K562 (cell line): ENCODE data around the gene RHBDF2. TPM values are rescaled to one million over a fixed set of nuclear protein-coding genes. Genes with fewer than 3 reads are reported as not detected.

Experiments used
- CBFB ChIP-seq: sonication (generic); formaldehyde crosslinking; IDR thresholded peaks from 2 replicates; pipeline ENCODE4 v1.4.0; 2020; ENCODE audit warnings: mild to moderate bottlenecking, missing genetic modification reagents
- CBX1 ChIP-seq: sonication (generic); IDR thresholded peaks from 2 replicates; pipeline ENCODE4 v1.6.1; 2016; ENCODE audit warnings: antibody characterized with exemption, low read depth, mild to moderate bottlenecking
- CEBPZ ChIP-seq: fragments of 150-350 bp; IDR thresholded peaks from 2 replicates; pipeline ENCODE4 v1.6.1; 2014; ENCODE audit warnings: low read depth, mild to moderate bottlenecking, low read length, borderline replicate concordance
- CTCF ChIP-seq, 3 experiments: IDR thresholded peaks in 2 of 3; conservative IDR thresholded peaks in 1 of 3; 2 replicates each; pipeline ENCODE4 v1.5.1; 2011 to 2012; ENCODE audit warnings: low read length in 3 of 3, mild to moderate bottlenecking in 3 of 3, control low read depth in 2 of 3, improper control_type of control experiment in 1 of 3, inconsistent platforms in 1 of 3, low read depth in 1 of 3, mixed read lengths in 1 of 3, moderate library complexity in 1 of 3; ENCODE audit not compliant: insufficient read depth in 2 of 3
- ETV5 ChIP-seq: sonication (generic); formaldehyde crosslinking; IDR thresholded peaks from 2 replicates; pipeline ENCODE4 v1.4.0; 2020; ENCODE audit warnings: low read depth, mild to moderate bottlenecking, missing genetic modification reagents
- FIP1L1 ChIP-seq: fragments of 200-400 bp; formaldehyde crosslinking; IDR thresholded peaks from 2 replicates; pipeline ENCODE4 v1.6.1; 2018; ENCODE audit warnings: mild to moderate bottlenecking, low read depth, low read length; ENCODE audit not compliant: poor library complexity, severe bottlenecking
- RBM39 ChIP-seq: fragments of 200-400 bp; formaldehyde crosslinking; optimal IDR thresholded peaks from 2 replicates; pipeline ENCODE3; 2018; ENCODE audit warnings: low read depth, low read length
- RCOR1 ChIP-seq, 2 experiments: IDR thresholded peaks; 2 replicates each; pipeline ENCODE4 v1.6.1; 2012; ENCODE audit warnings: low read depth in 2 of 2, low read length in 2 of 2, borderline replicate concordance in 1 of 2, improper control_type of control experiment in 1 of 2
- SAFB2 ChIP-seq: fragments of 200-400 bp; formaldehyde crosslinking; IDR thresholded peaks from 2 replicates; pipeline ENCODE4 v1.6.1; 2018; ENCODE audit warnings: borderline replicate concordance, low read length, low read depth, moderate library complexity; ENCODE audit not compliant: severe bottlenecking
- SP2 ChIP-seq: IDR thresholded peaks from 2 replicates; pipeline ENCODE4 v1.6.1; 2011; ENCODE audit warnings: mild to moderate bottlenecking, low read depth, low read length, moderate library complexity; ENCODE audit not compliant: poor library complexity, severe bottlenecking; ENCODE audit errors: extremely low read depth
- ZBTB11 ChIP-seq, 3 experiments: fragments of 200-800 bp in 1 of 3; fragments of 250-450 bp in 1 of 3; fragments of 450-650 bp in 1 of 3; sonication (Bioruptor Pico) in 1 of 3; sonication (Bioruptor generic) in 1 of 3; formaldehyde crosslinking in 1 of 3; IDR thresholded peaks; 2 replicates each; pipeline versions ENCODE4 v1.6.1 to v1.8.0; 2016 to 2022; ENCODE audit warnings: mild to moderate bottlenecking in 2 of 3, missing genetic modification characterization in 2 of 3, missing compliant biosample characterization in 1 of 3, moderate library complexity in 1 of 3
- ZNF830 ChIP-seq: fragments of 250-450 bp; sonication (Bioruptor Pico); IDR thresholded peaks from 2 replicates; pipeline ENCODE4 v1.5.0; 2021; ENCODE audit warnings: mild to moderate bottlenecking
- polyA plus RNA-seq, 8 experiments: library from polyadenylated mRNA; depleted of rRNA in 4 of 8; stranded (reverse) in 5 of 8; unstranded in 3 of 8; fragments of >200 nt; fragmentation: Nextera tagmentation in 2 of 8; fragmentation: Illumina TruSeq in 1 of 8; extraction: Ambion mirVana in 2 of 8; extraction: Trizol in 1 of 8; gene quantifications; 2 replicates each; pipeline versions ENCODE4 v1.2.1 to v1.2.3, GENCODE V29; 2011 to 2014; ENCODE audit warnings: inconsistent platforms in 1 of 8, missing spikeins in 1 of 8
- total RNA-seq, 7 experiments: library from RNA; depleted of rRNA in 6 of 7; stranded (reverse); fragments of >200 nt in 6 of 7; fragmentation: Illumina TruSeq in 2 of 7; extraction: Trizol in 2 of 7; gene quantifications; 2 replicates each; pipeline versions ENCODE4 v1.2.1 to v1.2.3, GENCODE V29; 2011 to 2021; ENCODE audit warnings: low replicate concordance in 1 of 7
- TF ChIP-seq, protein P1 (sequence below): IDR thresholded peaks from 2 replicates; pipeline ENCODE4 v1.6.1; 2011; ENCODE audit not compliant: insufficient read length; ENCODE audit errors: extremely low read depth
- TF ChIP-seq, protein P2 (sequence below): fragments of 250-450 bp; sonication (Bioruptor Pico); IDR thresholded peaks from 2 replicates; pipeline ENCODE4 v1.4.0; 2020; ENCODE audit warnings: mild to moderate bottlenecking, moderate library complexity

Gene RHBDF2
- total and polyA plus RNA-seq, 9 of the 15 experiments (the other 6 are each of a cell fraction or from before 2014, with no cell fraction given) = 0.04 to 2.8 (median 1.1) TPM

DNA sequence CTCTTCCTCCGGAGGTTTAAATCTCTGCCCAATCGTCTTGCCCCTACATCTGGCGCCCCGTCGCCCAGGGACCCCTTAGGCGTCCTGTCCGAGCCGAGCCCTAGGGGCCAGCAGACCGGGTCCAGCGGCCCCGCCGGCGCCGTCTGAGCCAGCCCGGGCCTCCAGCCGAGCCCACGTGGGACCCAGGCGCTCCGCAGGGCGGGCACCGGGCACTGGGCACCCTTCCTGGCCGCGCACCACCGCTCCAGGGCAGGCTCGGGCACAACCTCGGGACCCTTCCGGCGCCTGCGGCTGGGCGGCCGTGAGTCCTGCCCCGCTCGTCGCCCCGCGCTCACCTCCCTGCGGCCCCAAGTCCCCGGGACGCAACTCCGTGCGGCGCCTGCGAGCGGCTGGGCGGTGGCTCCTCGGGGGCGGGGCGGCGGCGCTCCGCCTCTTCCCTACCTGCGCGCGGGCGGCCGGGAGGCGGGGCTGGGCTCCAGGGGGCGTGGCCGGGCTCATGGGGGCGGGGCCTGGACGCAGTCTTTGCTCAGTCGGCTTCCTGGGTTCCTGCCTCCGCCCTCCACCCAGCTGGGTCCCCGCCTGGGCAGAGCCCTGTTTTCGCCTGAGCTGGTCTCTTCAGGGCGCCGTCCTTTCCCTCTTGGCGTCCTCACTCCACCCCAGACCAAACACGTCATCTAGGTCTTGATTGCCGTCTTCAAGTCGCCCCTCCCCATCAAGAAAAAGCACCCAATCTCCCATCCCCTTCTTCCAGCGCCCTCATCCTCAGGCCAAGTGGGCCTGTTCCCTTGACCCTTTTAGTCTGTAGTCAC is at the start of gene RHBDF2 (continued):
- no peak for TF ChIP-seq CEBPZ
- TF ChIP-seq SAFB2 = no peak
- TF ChIP-seq RBM39 = no peak
- no peak for TF ChIP-seq SP2
- no peak for TF ChIP-seq CBFB (CRISPR knock-in tag)
- TF ChIP-seq RCOR1 (IDR thresholded peaks at IDR 0.05; ENCODE audit: borderline replicate concordance in 1 of 2, low read depth in 2 of 2, low read length in 2 of 2) = no peak
- TF ChIP-seq ETV5 (CRISPR knock-in tag) = no peak
- no peak for TF ChIP-seq ZNF830 (CRISPR knock-in tag)
- TF ChIP-seq FIP1L1 = peak; percentile 36
- TF ChIP-seq, protein P1, sequence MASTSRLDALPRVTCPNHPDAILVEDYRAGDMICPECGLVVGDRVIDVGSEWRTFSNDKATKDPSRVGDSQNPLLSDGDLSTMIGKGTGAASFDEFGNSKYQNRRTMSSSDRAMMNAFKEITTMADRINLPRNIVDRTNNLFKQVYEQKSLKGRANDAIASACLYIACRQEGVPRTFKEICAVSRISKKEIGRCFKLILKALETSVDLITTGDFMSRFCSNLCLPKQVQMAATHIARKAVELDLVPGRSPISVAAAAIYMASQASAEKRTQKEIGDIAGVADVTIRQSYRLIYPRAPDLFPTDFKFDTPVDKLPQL = no peak
- TF ChIP-seq, protein P2, sequence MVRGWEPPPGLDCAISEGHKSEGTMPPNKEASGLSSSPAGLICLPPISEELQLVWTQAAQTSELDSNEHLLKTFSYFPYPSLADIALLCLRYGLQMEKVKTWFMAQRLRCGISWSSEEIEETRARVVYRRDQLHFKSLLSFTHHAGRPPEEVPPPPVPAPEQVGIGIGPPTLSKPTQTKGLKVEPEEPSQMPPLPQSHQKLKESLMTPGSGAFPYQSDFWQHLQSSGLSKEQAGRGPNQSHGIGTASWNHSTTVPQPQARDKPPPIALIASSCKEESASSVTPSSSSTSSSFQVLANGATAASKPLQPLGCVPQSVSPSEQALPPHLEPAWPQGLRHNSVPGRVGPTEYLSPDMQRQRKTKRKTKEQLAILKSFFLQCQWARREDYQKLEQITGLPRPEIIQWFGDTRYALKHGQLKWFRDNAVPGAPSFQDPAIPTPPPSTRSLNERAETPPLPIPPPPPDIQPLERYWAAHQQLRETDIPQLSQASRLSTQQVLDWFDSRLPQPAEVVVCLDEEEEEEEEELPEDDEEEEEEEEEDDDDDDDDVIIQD (CRISPR knock-in tag) = no peak
- TF ChIP-seq ZBTB11 (CRISPR knock-in tag; IDR thresholded peaks at IDR 0.05) = no peak
- TF ChIP-seq CTCF (IDR thresholded peaks at IDR 0.05 in 2 of 3, conservative IDR thresholded peaks at IDR 0.05 in 1 of 3; ENCODE audit: insufficient read depth in 2 of 3, low read depth in 1 of 3, low read length in 3 of 3) = no peak
- no peak for TF ChIP-seq CBX1
